ENCODE data around the gene FAM50A. TPM values are rescaled to one million over a fixed set of nuclear protein-coding genes. Genes with fewer than 3 reads are reported as not detected.
A peak's percentile ranks its signal among the peaks of the same experiment; 100 is the strongest.

The FAM50A gene
- total RNA-seq, 6 donors from 2014 or later: 59.0 to 144 (median 72.7) TPM

GRCh38 chrX:154426916-154427770 is 16.8 kb upstream of the FAM50A start:
- Histone ChIP-seq H3K27ac (peak overlapping the region in 2 of 4 donors; percentile 88 to 96), H3K27me3 (no peaks in the 10 kb centered on the region), H3K9me3 (peaks cover 0 to 15% (median 0%) of the 10 kb centered on the region in 4 donors), H3K36me3 (peaks cover 0 to 6% (median 2%) of the 10 kb centered on the region in 4 donors), H3K4me1 (peaks cover 8 to 21% (median 11%) of the 10 kb centered on the region in 4 donors), H3K4me3 (peak overlapping the region in 3 of 4 donors; percentile 75 to 92 (median 76))
- no peak for TF ChIP-seq CTCF (IDR thresholded peaks at IDR 0.05)
- TF ChIP-seq POLR2AphosphoS5 (IDR thresholded peaks at IDR 0.05): no peak
- TF ChIP-seq POLR2A (IDR thresholded peaks at IDR 0.05): no peak
- TF ChIP-seq EP300 (IDR thresholded peaks at IDR 0.05): no peak
- ATAC-seq (ENCODE audit: low FRiP score in 2 of 2): no peak
- no peak for DNase-seq
- 80% methylated on average over 5 to 13 of the region's 13 CpGs for WGBS, 2 donors

GRCh38 chrX:154428176-154429171 is 15.5 kb upstream of the FAM50A start, which contains the start of gene ATP6AP1:
Gene ATP6AP1, plus strand, starts transcription at chrX:154428677. Its CDS starts 16 bp downstream, at chrX:154428693.
- peak; percentile 94 to 97 for DNase-seq
- Histone ChIP-seq H3K4me1 (peaks cover 8 to 21% (median 11%) of the 10 kb centered on the region in 4 donors), H3K9me3 (peaks cover 0 to 15% (median 0%) of the 10 kb centered on the region in 4 donors), H3K27me3 (no peaks in the 10 kb centered on the region), H3K36me3 (peaks cover 0 to 20% (median 10%) of the 10 kb centered on the region in 4 donors), H3K4me3 (peak within 1 kb of the TSS; percentile 75 to 92 (median 82)), H3K27ac (peak within 1 kb of the TSS; percentile 78 to 96 (median 85))
- TF ChIP-seq POLR2A (IDR thresholded peaks at IDR 0.05) (peak in 3 of 4 donors; percentile 28 to 85 (median 75)), CTCF (IDR thresholded peaks at IDR 0.05) (peak in 1 of 6 experiments; percentile 23), POLR2AphosphoS5 (IDR thresholded peaks at IDR 0.05) (peak; percentile 58 to 83), EP300 (IDR thresholded peaks at IDR 0.05) (no peak)
- 27 to 59% methylated on average over 23 to 79 of the region's 87 CpGs for WGBS, 2 donors
- peak; percentile 95 to 99 for ATAC-seq (ENCODE audit: low FRiP score in 2 of 2)

GRCh38 chrX:154429711-154430110 is 14.2 kb upstream of the FAM50A start:
- ATAC-seq (ENCODE audit: low FRiP score in 2 of 2) (no peak), DNase-seq (no peak)
- H3K9me3 ChIP-seq: peaks cover 0 to 15% (median 0%) of the 10 kb centered on the region in 4 donors
- H3K4me1 ChIP-seq: peaks cover 8 to 21% (median 11%) of the 10 kb centered on the region in 4 donors
- H3K4me3 ChIP-seq: peak overlapping the region in 3 of 4 donors; percentile 75 to 92 (median 76)
- 76% methylated on average over 2 of the region's 2 CpGs; no CpG with 5 or more reads in 1 of the 2 donors for WGBS, 2 donors
- H3K36me3 ChIP-seq: peaks cover 0 to 32% (median 15%) of the 10 kb centered on the region in 4 donors
- TF ChIP-seq POLR2AphosphoS5 (IDR thresholded peaks at IDR 0.05): no peak
- no peak for TF ChIP-seq POLR2A (IDR thresholded peaks at IDR 0.05)
- no peaks in the 10 kb centered on the region for H3K27me3 ChIP-seq
- peak overlapping the region in 3 of 4 donors; percentile 82 to 96 (median 88) for H3K27ac ChIP-seq

- no peak for DNase-seq
- TF ChIP-seq POLR2AphosphoS5 (IDR thresholded peaks at IDR 0.05) (no peak), EP300 (IDR thresholded peaks at IDR 0.05) (no peak)
- ATAC-seq (ENCODE audit: low FRiP score in 2 of 2): no peak
- 53 to 62% methylated on average over 6 of the region's 6 CpGs for WGBS, 2 donors
- H3K27me3 ChIP-seq: no peaks in the 10 kb centered on the region
- H3K4me1 ChIP-seq: peaks cover 8 to 21% (median 11%) of the 10 kb centered on the region in 4 donors
- H3K4me3 ChIP-seq: peak overlapping the region in 1 of 4 donors; percentile 92
- peaks cover 0 to 38% (median 19%) of the 10 kb centered on the region in 4 donors for H3K36me3 ChIP-seq
- peak overlapping the region; percentile 18 to 96 (median 62) for H3K27ac ChIP-seq
- peaks cover 0 to 15% (median 0%) of the 10 kb centered on the region in 4 donors for H3K9me3 ChIP-seq
These were observed 13.5 kb upstream of the FAM50A start for GRCh38 chrX:154430479-154430878.

- Histone ChIP-seq H3K4me3 (no peak overlapping the region), H3K4me1 (peaks cover 8 to 21% (median 11%) of the 10 kb centered on the region in 4 donors), H3K9me3 (peaks cover 0 to 15% (median 0%) of the 10 kb centered on the region in 4 donors), H3K36me3 (peaks cover 0 to 43% (median 19%) of the 10 kb centered on the region in 4 donors), H3K27me3 (no peaks in the 10 kb centered on the region), H3K27ac (peak overlapping the region; percentile 18 to 96 (median 62))
- ATAC-seq (ENCODE audit: low FRiP score in 2 of 2) (no peak), DNase-seq (no peak)
- no peak for TF ChIP-seq POLR2AphosphoS5 (IDR thresholded peaks at IDR 0.05)
- peak in 1 of 4 donors; percentile 48 for TF ChIP-seq POLR2A (IDR thresholded peaks at IDR 0.05)
- WGBS, 2 donors: 60 to 70% methylated on average over 5 to 7 of the region's 7 CpGs
These were observed 13.0 kb upstream of the FAM50A start for GRCh38 chrX:154430916-154431315.

All from upper lobe of left lung (tissue), 6 donors.